AG04450 (cell line): ENCODE measurements around the gene APLNR. TPM values are rescaled to one million over a fixed set of nuclear protein-coding genes. Genes with fewer than 3 reads are reported as not detected.

Experiments used
- CTCF ChIA-PET: fragments of 300-600, 350-600 bp; formaldehyde crosslinking; extraction: SDS; loops from one replicate; lab custom pipeline; 2022; ENCODE audit warnings: antibody characterized with exemption, inconsistent platforms; lab: Charles Lee
- POLR2A ChIA-PET: fragments of 350-600 bp; formaldehyde crosslinking; extraction: SDS; loops from one replicate; lab custom pipeline; 2021; ENCODE audit warnings: antibody characterized with exemption, inconsistent platforms; lab: Yijun Ruan, JAX
- DNase-seq: peaks from one replicate; pipeline ENCODE4 v3.0.0-alpha.2; 2011; ENCODE audit warnings: low read depth, low spot score
- H3K27ac ChIP-seq: one replicate; pipeline ENCODE4 v1.5.1; 2012; ENCODE audit warnings: low read depth, low read length, control low read depth
- H3K27me3 ChIP-seq: one replicate; pipeline ENCODE4 v1.6.0; 2012; ENCODE audit warnings: low read length; ENCODE audit not compliant: control insufficient read depth, insufficient read depth
- H3K4me3 ChIP-seq: 2 replicates; pipeline ENCODE4 v1.5.1; 2011; ENCODE audit warnings: mild to moderate bottlenecking, low read depth, low read length, control low read depth
- H3K9me3 ChIP-seq: 2 replicates; pipeline ENCODE4 v1.5.1; 2012; ENCODE audit warnings: low read length; ENCODE audit not compliant: control insufficient read depth, insufficient read depth
- polyA plus RNA-seq: library from polyadenylated mRNA; depleted of rRNA; stranded (reverse); fragments of >200 nt; gene quantifications from 2 replicates; pipeline ENCODE4 v1.2.3, GENCODE V29; 2011
- TF ChIP-seq, protein P1 (sequence below): IDR thresholded peaks from 2 replicates; pipeline ENCODE4 v1.5.1; 2011; ENCODE audit warnings: low read depth, low read length, control low read depth, inconsistent platforms

Gene APLNR
- polyA plus RNA-seq, 1 experiment, result not detected

DNA sequence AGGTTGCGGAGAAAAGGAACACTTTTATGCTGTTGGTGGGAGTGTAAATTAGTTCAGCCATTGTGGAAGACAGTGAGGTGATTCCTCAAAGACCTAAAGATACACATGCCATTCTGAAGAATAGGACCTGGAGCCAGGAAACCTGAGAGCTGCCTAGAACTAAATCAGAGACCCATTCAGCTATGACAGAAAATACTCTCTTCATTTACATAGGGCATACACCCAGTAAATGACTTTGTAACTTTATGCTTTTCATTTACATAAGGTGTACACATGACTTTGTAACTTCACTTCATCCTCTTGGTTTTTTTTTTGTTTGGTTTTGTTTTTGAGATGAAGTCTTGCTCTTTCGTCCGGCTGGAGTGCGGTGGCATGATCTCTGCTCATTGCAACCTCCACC, 25.1 kb upstream of the APLNR start:
- ChIA-PET POLR2A (no interaction called here), CTCF (interaction anchor here (0.6 kb wide), 1 partner anchor 12 kb away, joined by 9 read pairs; no protein-coding TSS in a partner anchor)
- no peak for DNase-seq
- H3K4me3 ChIP-seq, result no peak overlapping the region
- TF ChIP-seq, protein P1, sequence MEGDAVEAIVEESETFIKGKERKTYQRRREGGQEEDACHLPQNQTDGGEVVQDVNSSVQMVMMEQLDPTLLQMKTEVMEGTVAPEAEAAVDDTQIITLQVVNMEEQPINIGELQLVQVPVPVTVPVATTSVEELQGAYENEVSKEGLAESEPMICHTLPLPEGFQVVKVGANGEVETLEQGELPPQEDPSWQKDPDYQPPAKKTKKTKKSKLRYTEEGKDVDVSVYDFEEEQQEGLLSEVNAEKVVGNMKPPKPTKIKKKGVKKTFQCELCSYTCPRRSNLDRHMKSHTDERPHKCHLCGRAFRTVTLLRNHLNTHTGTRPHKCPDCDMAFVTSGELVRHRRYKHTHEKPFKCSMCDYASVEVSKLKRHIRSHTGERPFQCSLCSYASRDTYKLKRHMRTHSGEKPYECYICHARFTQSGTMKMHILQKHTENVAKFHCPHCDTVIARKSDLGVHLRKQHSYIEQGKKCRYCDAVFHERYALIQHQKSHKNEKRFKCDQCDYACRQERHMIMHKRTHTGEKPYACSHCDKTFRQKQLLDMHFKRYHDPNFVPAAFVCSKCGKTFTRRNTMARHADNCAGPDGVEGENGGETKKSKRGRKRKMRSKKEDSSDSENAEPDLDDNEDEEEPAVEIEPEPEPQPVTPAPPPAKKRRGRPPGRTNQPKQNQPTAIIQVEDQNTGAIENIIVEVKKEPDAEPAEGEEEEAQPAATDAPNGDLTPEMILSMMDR, result no peak
- no peaks in the 10 kb centered on the region for H3K9me3 ChIP-seq
- H3K27me3 ChIP-seq, result no peaks in the 10 kb centered on the region
- H3K27ac ChIP-seq, result no peak overlapping the region

DNA sequence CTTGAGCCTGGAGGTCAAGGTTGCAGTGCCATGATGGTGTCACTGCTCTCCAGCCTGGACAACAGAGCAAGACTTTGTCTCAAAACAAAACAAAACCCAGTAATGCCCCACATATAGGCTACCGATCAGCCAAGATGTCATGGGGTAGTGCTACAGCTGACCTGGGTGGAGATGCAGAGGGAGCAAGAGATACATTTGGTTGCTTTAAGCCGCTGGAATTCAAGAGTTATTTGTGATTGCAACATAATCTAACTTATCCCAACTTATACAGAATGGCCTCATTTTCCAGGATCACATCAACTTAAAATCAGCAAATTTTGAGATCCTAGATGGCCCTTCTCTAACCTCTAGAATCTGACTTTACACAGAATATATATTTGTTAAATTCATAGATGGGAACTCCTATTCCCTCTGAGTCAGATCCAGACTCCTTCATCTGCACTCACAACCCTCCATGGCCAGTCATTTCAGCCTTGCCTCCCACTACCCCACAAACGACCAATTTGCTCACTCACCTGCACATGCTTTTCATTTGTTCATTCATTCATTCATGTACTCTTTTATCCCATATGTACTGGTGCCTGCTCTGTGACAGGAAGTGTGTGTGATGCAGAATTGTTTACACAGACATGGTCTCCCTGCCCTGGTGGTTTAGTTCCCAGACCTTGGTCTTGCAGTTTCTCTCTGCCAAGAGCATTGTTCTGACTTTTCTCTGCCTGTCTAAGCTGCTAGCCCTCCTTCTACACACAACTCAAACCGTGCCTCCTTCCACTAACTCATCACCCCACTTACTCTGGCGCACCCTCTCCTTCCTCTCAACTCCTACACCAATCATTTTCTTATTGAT, 24.1 kb upstream of the APLNR start:
- no peak for DNase-seq
- ChIA-PET CTCF (interaction anchor here (1.0 to 1.3 kb wide), 2 partner anchors 10 to 12 kb away, joined by 3 to 8 read pairs; no protein-coding TSS in a partner anchor), POLR2A (no interaction called here)
- TF ChIP-seq, protein P1, result no peak
- H3K4me3 ChIP-seq, result no peak overlapping the region
- H3K9me3 ChIP-seq, result no peaks in the 10 kb centered on the region
- H3K27me3 ChIP-seq, result no peaks in the 10 kb centered on the region
- H3K27ac ChIP-seq, result no peak overlapping the region

GRCh38 chr11:57256119-57256518, 19.1 kb upstream of the APLNR start:
- POLR2A ChIA-PET, result no interaction called here
- Histone ChIP-seq H3K9me3 (no peaks in the 10 kb centered on the region), H3K27me3 (no peaks in the 10 kb centered on the region), H3K27ac (no peak overlapping the region), H3K4me3 (no peak overlapping the region)
- TF ChIP-seq, protein P1, result no peak
- no peak for DNase-seq
- CTCF ChIA-PET, result interaction anchor here (0.5 to 1.8 kb wide), 6 partner anchors 7 to 415 kb away, joined by 3 to 11 read pairs (median 3); no protein-coding TSS in a partner anchor

DNA sequence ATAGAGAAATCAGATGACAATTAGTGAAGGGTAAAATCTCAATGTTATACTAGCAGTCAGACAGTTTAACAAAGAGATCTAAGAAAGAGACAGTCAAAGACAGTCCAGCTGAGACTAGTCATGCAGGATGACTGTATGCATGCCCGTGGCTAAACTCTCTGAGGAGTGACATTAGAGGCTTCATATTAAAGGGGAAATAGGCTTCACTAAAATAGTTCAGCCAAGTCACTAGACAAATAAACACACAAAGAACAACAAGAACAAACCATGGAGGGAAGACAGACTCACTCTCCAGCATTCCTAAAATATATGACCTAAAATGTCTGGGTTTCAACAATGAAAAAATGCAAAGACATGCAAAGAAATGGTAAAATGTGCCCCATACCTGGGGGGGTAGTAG, 18.6 kb upstream of the APLNR start:
- Histone ChIP-seq H3K4me3 (no peak overlapping the region), H3K27me3 (no peaks in the 10 kb centered on the region), H3K9me3 (no peaks in the 10 kb centered on the region), H3K27ac (no peak overlapping the region)
- TF ChIP-seq, protein P1, result no peak
- POLR2A ChIA-PET, result no interaction called here
- DNase-seq, result no peak
- CTCF ChIA-PET, result interaction anchor here (0.8 to 8.7 kb wide), 7 partner anchors 22 to 414 kb away, joined by 3 to 331 read pairs (median 5); no protein-coding TSS in a partner anchor

DNA sequence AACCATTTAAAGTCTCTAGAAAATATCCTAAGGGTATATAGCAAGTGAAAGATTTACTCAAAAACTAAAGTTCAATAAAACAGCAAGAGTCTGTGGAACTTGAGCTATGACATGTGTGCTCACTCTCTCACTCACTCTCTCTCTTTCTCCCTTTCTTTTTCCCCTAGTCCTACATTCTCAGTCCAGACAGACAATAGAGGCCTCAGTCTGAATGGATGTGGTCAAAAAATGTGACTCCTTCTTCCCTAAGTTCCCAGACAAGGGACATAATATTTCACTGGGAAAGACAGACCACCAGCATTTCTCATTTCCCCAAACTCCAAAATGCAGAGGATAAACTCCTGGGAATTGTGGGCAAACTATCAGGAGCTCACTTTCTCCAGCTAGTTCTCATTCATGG, 17.6 kb upstream of the APLNR start:
- Histone ChIP-seq H3K9me3 (no peaks in the 10 kb centered on the region), H3K27me3 (no peaks in the 10 kb centered on the region), H3K4me3 (no peak overlapping the region), H3K27ac (no peak overlapping the region)
- POLR2A ChIA-PET, result no interaction called here
- DNase-seq, result no peak
- TF ChIP-seq, protein P1, result no peak
- CTCF ChIA-PET, result interaction anchor here (1.0 to 8.7 kb wide), 6 partner anchors 23 to 413 kb away, joined by 3 to 331 read pairs (median 4); no protein-coding TSS in a partner anchor
